Measurements from ENCODE around the gene MTRF1.
"Not testable (repeated sequence)": the region's sequence is repeated elsewhere in the genome, so short reads cannot be mapped to it uniquely, and the experiment has no call there.

MTRF1 gene

GRCh38 chr13:41222259-41222852 lies 41.0 kb downstream of the MTRF1 start:
- DNase-seq, result peak; percentile 30

- no peak for DNase-seq
Observed at GRCh38 chr13:41220401-41220800, 43.0 kb downstream of the MTRF1 start.

GRCh38 chr13:41216160-41216559 lies 47.2 kb downstream of the MTRF1 start:
- no peak for DNase-seq

- no peak for DNase-seq
Observed at GRCh38 chr13:41213919-41214318, 49.5 kb downstream of the MTRF1 start.

- no peak for DNase-seq
Observed at GRCh38 chr13:41213316-41213715, 50.1 kb downstream of the MTRF1 start.

GRCh38 chr13:41212881-41213280 lies 50.5 kb downstream of the MTRF1 start:
- DNase-seq, result no peak

GRCh38 chr13:41211062-41211461 lies 52.3 kb downstream of the MTRF1 start:
- DNase-seq, result no peak

GRCh38 chr13:41206467-41206866 lies 56.9 kb downstream of the MTRF1 start:
- no peak for DNase-seq

- DNase-seq, result no peak
Observed at GRCh38 chr13:41203810-41204209, 59.6 kb downstream of the MTRF1 start.

GRCh38 chr13:41200126-41200525 lies 63.2 kb downstream of the MTRF1 start:
- no peak for DNase-seq

- DNase-seq, result no peak
Observed at GRCh38 chr13:41199526-41199925, 63.9 kb downstream of the MTRF1 start.

GRCh38 chr13:41199079-41199478 lies 64.3 kb downstream of the MTRF1 start:
- DNase-seq, result no peak

GRCh38 chr13:41196620-41197019 lies 66.8 kb downstream of the MTRF1 start:
- no peak for DNase-seq

GRCh38 chr13:41196011-41196410 lies 67.4 kb downstream of the MTRF1 start:
- no peak for DNase-seq

- DNase-seq, result peak; percentile 89
Observed at GRCh38 chr13:41193919-41194824, 69.2 kb downstream of the MTRF1 start, which contains the start of gene KBTBD7. Gene KBTBD7, minus strand, starts transcription at chr13:41194569. Its CDS starts 312 bp downstream, at chr13:41194257.

- no peak for DNase-seq
Observed at GRCh38 chr13:41193469-41193868, 69.9 kb downstream of the MTRF1 start.

GRCh38 chr13:41188584-41188983 lies 74.8 kb downstream of the MTRF1 start:
- DNase-seq, result no peak

GRCh38 chr13:41186481-41186880 lies 76.9 kb downstream of the MTRF1 start:
- no peak for DNase-seq

GRCh38 chr13:41182231-41182630 lies 81.1 kb downstream of the MTRF1 start:
- no peak for DNase-seq

GRCh38 chr13:41179593-41180250 lies 83.7 kb downstream of the MTRF1 start:
- DNase-seq, result no peak

GRCh38 chr13:41178040-41178439 lies 85.3 kb downstream of the MTRF1 start:
- no peak for DNase-seq

GRCh38 chr13:41177616-41178015 lies 85.8 kb downstream of the MTRF1 start:
- no peak for DNase-seq

- DNase-seq, result not testable (repeated sequence)
Observed at GRCh38 chr13:41175576-41175975, 87.8 kb downstream of the MTRF1 start.

Measured in activated T-cell treated with anti-CD3 and anti-CD28 coated beads, Interleukin-2, amount 50 U/mL, for 1 hour (primary cell).